H9 (cell line): ENCODE measurements around the gene NUTF2. TPM values are rescaled to one million over a fixed set of nuclear protein-coding genes. Genes with fewer than 3 reads are reported as not detected.
A peak's percentile ranks its signal among the peaks of the same experiment; 100 is the strongest.

Source experiments
- DNase-seq: peaks from one replicate; pipeline ENCODE4 v3.0.0-alpha.2; 2017
- H2AFZ ChIP-seq: one replicate; pipeline ENCODE4 v1.6.1; 2013; ENCODE audit warnings: mild to moderate bottlenecking, low read length, control low read depth, moderate library complexity
- H2AK5ac ChIP-seq: 2 replicates; pipeline ENCODE4 v1.6.1; 2013; ENCODE audit warnings: low read length, control low read depth, mixed read lengths; ENCODE audit not compliant: insufficient read length
- H2BK120ac ChIP-seq: one replicate; pipeline ENCODE4 v1.6.1; 2013; ENCODE audit warnings: low read depth, mild to moderate bottlenecking, low read length, control low read depth, inconsistent platforms; ENCODE audit not compliant: poor library complexity, severe bottlenecking
- H2BK12ac ChIP-seq: 2 replicates; pipeline ENCODE4 v1.6.1; 2013; ENCODE audit warnings: low read length, control low read depth, mixed read lengths, low read depth; ENCODE audit not compliant: insufficient read length
- H2BK15ac ChIP-seq: 2 replicates; pipeline ENCODE4 v1.6.1; 2013; ENCODE audit warnings: low read depth, low read length, control low read depth
- H2BK20ac ChIP-seq: one replicate; pipeline ENCODE4 v1.6.1; 2013; ENCODE audit warnings: low read depth, mild to moderate bottlenecking, low read length, control low read depth, inconsistent platforms; ENCODE audit not compliant: poor library complexity, severe bottlenecking
- H2BK5ac ChIP-seq: 2 replicates; pipeline ENCODE4 v1.6.1; 2013; ENCODE audit warnings: low read length, control low read depth, mixed read lengths; ENCODE audit not compliant: insufficient read length
- H3K14ac ChIP-seq: 2 replicates; pipeline ENCODE4 v1.6.1; 2013; ENCODE audit warnings: low read length, control low read depth; ENCODE audit not compliant: insufficient read depth
- H3K18ac ChIP-seq: 2 replicates; pipeline ENCODE4 v1.6.1; 2013; ENCODE audit warnings: low read depth, mild to moderate bottlenecking, mixed read lengths, low read length, control low read depth; ENCODE audit not compliant: insufficient read length
- H3K23ac ChIP-seq: 2 replicates; pipeline ENCODE4 v1.6.1; 2013; ENCODE audit warnings: low read length, control low read depth, mixed read lengths, low read depth; ENCODE audit not compliant: insufficient read length
- H3K23me2 ChIP-seq: 2 replicates; pipeline ENCODE4 v1.6.1; 2013; ENCODE audit warnings: low read depth, mild to moderate bottlenecking, mixed read lengths, low read length, control low read depth; ENCODE audit not compliant: insufficient read length, poor library complexity, severe bottlenecking
- H3K27ac ChIP-seq: 2 replicates; pipeline ENCODE4 v1.5.1; 2013; ENCODE audit warnings: low read length, control low read depth, mixed read lengths, low read depth; ENCODE audit not compliant: insufficient read length
- H3K27me3 ChIP-seq: 2 replicates; pipeline ENCODE4 v1.6.1; 2013; ENCODE audit warnings: low read length, control low read depth, inconsistent platforms; ENCODE audit not compliant: insufficient read depth
- H3K4ac ChIP-seq: 2 replicates; pipeline ENCODE4 v1.6.1; 2013; ENCODE audit warnings: low read depth, mild to moderate bottlenecking, control low read depth, inconsistent platforms, low read length, moderate library complexity
- H3K4me1 ChIP-seq: 2 replicates; pipeline ENCODE4 v1.6.1; 2013; ENCODE audit warnings: low read length, control low read depth, inconsistent platforms; ENCODE audit not compliant: insufficient read depth
- H3K4me2 ChIP-seq: 2 replicates; pipeline ENCODE4 v1.6.1; 2013; ENCODE audit warnings: low read length, control low read depth, mixed read lengths; ENCODE audit not compliant: insufficient read length, insufficient read depth
- H3K56ac ChIP-seq: 2 replicates; pipeline ENCODE4 v1.6.1; 2013; ENCODE audit warnings: low read depth, mild to moderate bottlenecking, mixed read lengths, low read length, control low read depth; ENCODE audit not compliant: insufficient read length
- H3K79me1 ChIP-seq: 2 replicates; pipeline ENCODE4 v1.6.1; 2013; ENCODE audit warnings: low read depth, mild to moderate bottlenecking, moderate library complexity, low read length, control low read depth, inconsistent platforms; ENCODE audit not compliant: insufficient read depth, poor library complexity, severe bottlenecking
- H3K79me2 ChIP-seq: 2 replicates; pipeline ENCODE4 v1.6.1; 2013; ENCODE audit warnings: low read length, control low read depth, inconsistent platforms; ENCODE audit not compliant: insufficient read depth
- H3K9ac ChIP-seq: 2 replicates; pipeline ENCODE4 v1.6.1; 2013; ENCODE audit warnings: low read length, control low read depth, mixed read lengths; ENCODE audit not compliant: insufficient read length; ENCODE audit errors: extremely low read depth
- H3K9me3 ChIP-seq: one replicate; pipeline ENCODE4 v1.6.1; 2013; ENCODE audit warnings: low read depth, low read length, inconsistent platforms; ENCODE audit not compliant: control insufficient read depth
- H3T11ph ChIP-seq: one replicate; pipeline ENCODE4 v1.6.1; 2013; ENCODE audit warnings: mild to moderate bottlenecking, low read length, control low read depth, inconsistent platforms
- H4K20me1 ChIP-seq: one replicate; pipeline ENCODE4 v1.6.1; 2013; ENCODE audit not compliant: control insufficient read depth, insufficient read length, insufficient read depth
- H4K5ac ChIP-seq: 2 replicates; pipeline ENCODE4 v1.6.1; 2013; ENCODE audit warnings: low read depth, mild to moderate bottlenecking, mixed read lengths, low read length, control low read depth; ENCODE audit not compliant: insufficient read length
- H4K8ac ChIP-seq: replicated peaks from 2 replicates; pipeline ENCODE4 v1.6.1; 2013; ENCODE audit warnings: low read length, control low read depth, mixed read lengths, low read depth; ENCODE audit not compliant: insufficient read length
- H4K91ac ChIP-seq: 2 replicates; pipeline ENCODE4 v1.6.1; 2013; ENCODE audit warnings: low read depth, mild to moderate bottlenecking, moderate library complexity, mixed read lengths, low read length, control low read depth; ENCODE audit not compliant: insufficient read length
- H3K27ac Mint-ChIP-seq, 3 experiments: 2 replicates in 2 of 3; 3 replicates in 1 of 3; pipeline ENCODE4 v1.8.0; 2020 to 2021; ENCODE audit warnings: mixed read lengths in 3 of 3, mild to moderate bottlenecking in 1 of 3, moderate library complexity in 1 of 3
- H3K27me3 Mint-ChIP-seq: 2 replicates; pipeline ENCODE4 v1.8.0; 2021; ENCODE audit warnings: low read depth, mild to moderate bottlenecking, moderate library complexity, mixed read lengths
- H3K36me3 Mint-ChIP-seq, 3 experiments: 2 replicates in 2 of 3; 3 replicates in 1 of 3; pipeline ENCODE4 v1.8.0; 2020 to 2021; ENCODE audit warnings: low read depth in 3 of 3, mixed read lengths in 3 of 3; ENCODE audit not compliant: insufficient read depth in 1 of 3
- H3K4me1 Mint-ChIP-seq, 2 experiments: 2 replicates each; pipeline ENCODE4 v1.8.0; 2020; ENCODE audit warnings: mixed read lengths in 2 of 2
- H3K4me3 Mint-ChIP-seq, 2 experiments: 2 replicates in 1 of 2; 3 replicates in 1 of 2; pipeline ENCODE4 v1.8.0; 2020 to 2021; ENCODE audit warnings: mild to moderate bottlenecking in 2 of 2, mixed read lengths in 2 of 2, moderate library complexity in 1 of 2
- H3K9me3 Mint-ChIP-seq, 2 experiments: 2 replicates in 1 of 2; 3 replicates in 1 of 2; pipeline ENCODE4 v1.8.0; 2020; ENCODE audit warnings: mild to moderate bottlenecking in 2 of 2, mixed read lengths in 2 of 2, moderate library complexity in 1 of 2
- CTCF ChIP-seq: fragments of 200-600 bp; sonication (generic); conservative IDR thresholded peaks from 3 replicates; pipeline ENCODE4 v1.8.0; 2021; ENCODE audit warnings: antibody characterized with exemption, mild to moderate bottlenecking
- WGBS: extraction: QIAGEN DNeasy Blood & Tissue Kit; methylation state at CpG from one replicate; pipeline ENCODE4 v1.1.7; 2013; ENCODE audit warnings: missing lambda C conversion rate, low lambda C conversion rate, mixed read lengths; ENCODE audit not compliant: insufficient read length; ENCODE audit errors: extremely low coverage; 5-methylcytosine and 5-hydroxymethylcytosine counted together
- total RNA-seq: library from RNA; stranded (reverse); gene quantifications from 2 replicates; pipeline ENCODE4 v1.2.1, GENCODE V29; 2021

NUTF2 gene
- total RNA-seq, 1 experiment from 2014 or later: 198 TPM

DNA sequence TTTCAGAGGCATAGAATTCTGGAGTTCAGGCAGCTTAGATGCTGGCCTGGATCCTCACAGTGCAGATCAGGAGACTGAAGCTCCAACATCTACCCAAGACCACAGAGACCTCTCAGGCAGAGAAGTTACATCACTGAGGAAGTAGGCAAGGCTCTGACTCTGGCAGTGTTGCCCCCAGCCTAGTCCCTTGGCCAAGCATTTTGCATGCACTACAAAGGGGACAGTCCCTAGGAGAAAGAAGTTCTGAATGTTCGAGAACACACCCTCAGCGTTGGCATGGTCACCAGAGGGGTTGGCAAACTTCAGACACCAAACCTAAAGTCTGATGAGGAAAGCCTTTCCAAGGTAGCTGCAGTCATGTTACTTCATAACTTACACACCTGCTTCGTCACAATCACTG lies 42.8 kb upstream of the NUTF2 start:
- 0 out of 2 replicates have a peak, but pooled peaks cover 3% of the 10 kb centered on the region for H3K4me1 ChIP-seq
- H4K8ac ChIP-seq: no peak overlapping the region
- H3K9me3 ChIP-seq: no peaks in the 10 kb centered on the region
- no peak for DNase-seq
- H3K27ac Mint-ChIP-seq: no peak overlapping the region; a peak in 1 of 7 replicates
- H2BK12ac ChIP-seq: no peak overlapping the region
- H2AFZ ChIP-seq: no peak overlapping the region
- no peak overlapping the region for H3K18ac ChIP-seq
- H2AK5ac ChIP-seq: no peak overlapping the region
- H3K23ac ChIP-seq: no peak overlapping the region
- no peak overlapping the region for H3T11ph ChIP-seq
- H3K27me3 Mint-ChIP-seq: no peaks in the 10 kb centered on the region
- H3K9me3 Mint-ChIP-seq: no peaks in the 10 kb centered on the region
- H2BK20ac ChIP-seq: no peak overlapping the region
- no peak overlapping the region for H3K4me2 ChIP-seq
- no peaks in the 10 kb centered on the region for H3K27me3 ChIP-seq
- peak overlapping the region; percentile 8 to 10; a peak in 3 of 5 replicates for H3K4me3 Mint-ChIP-seq
- H4K91ac ChIP-seq: no peak overlapping the region
- H4K5ac ChIP-seq: no peak overlapping the region
- peaks cover 3% of the 10 kb centered on the region for H3K79me1 ChIP-seq
- H3K4ac ChIP-seq: no peak overlapping the region
- H3K79me2 ChIP-seq: peaks cover 2% of the 10 kb centered on the region; the same call in 1 of the 2 replicates
- H2BK120ac ChIP-seq: no peak overlapping the region
- peaks cover 7% of the 10 kb centered on the region for H3K23me2 ChIP-seq
- no peak overlapping the region for H3K56ac ChIP-seq
- H3K14ac ChIP-seq: no peak overlapping the region
- TF ChIP-seq CTCF: no peak
- H3K9ac ChIP-seq: no peak overlapping the region
- H3K36me3 Mint-ChIP-seq: peaks cover 11 to 53% (median 41%) of the 10 kb centered on the region in 3 experiments; a peak in 6 of 7 replicates
- no peak overlapping the region for H2BK5ac ChIP-seq
- peaks cover 10 to 14% of the 10 kb centered on the region in 2 experiments for H3K4me1 Mint-ChIP-seq
- no peaks in the 10 kb centered on the region for H4K20me1 ChIP-seq
- WGBS: no CpG with 5 or more reads among the region's 3 CpGs
- H3K27ac ChIP-seq: no peak overlapping the region
- H2BK15ac ChIP-seq: no peak overlapping the region
